ENCODE measurements around the gene MED20. TPM values are rescaled to one million over a fixed set of nuclear protein-coding genes. Genes with fewer than 3 reads are reported as not detected.

MED20 gene
- total RNA-seq, 2 donors from 2014 or later, result 27.4 to 38.4 TPM

- Histone ChIP-seq H3K27ac (ENCODE audit: low read depth, low read length) (no peak within 1 kb of the TSS), H3K9ac (ENCODE audit: extremely low read depth, low read length, poor library complexity, severe bottlenecking) (peak within 1 kb of the TSS; percentile 27), H3K4me3 (ENCODE audit: low read length) (peak within 1 kb of the TSS; percentile 85), H3K27me3 (ENCODE audit: control insufficient read depth, insufficient read depth, low read length, poor library complexity, severe bottlenecking) (no peaks in the 10 kb centered on the region), H3K36me3 (ENCODE audit: control insufficient read depth, insufficient read depth, low read length) (peaks cover 7% of the 10 kb centered on the region), H3K9me3 (ENCODE audit: control insufficient read depth, low read length) (no peaks in the 10 kb centered on the region), H3K4me1 (ENCODE audit: control insufficient read depth, insufficient read depth, low read length) (peaks cover 3% of the 10 kb centered on the region)
- DNase-seq, result peak; percentile 89
- peak within 1 kb of the TSS; percentile 69 for H3K4me3 Mint-ChIP-seq
- peaks cover 16% of the 10 kb centered on the region for H3K27me3 Mint-ChIP-seq (ENCODE audit: insufficient read depth)
- H3K36me3 Mint-ChIP-seq (ENCODE audit: low read depth), result no peaks in the 10 kb centered on the region
- TF ChIP-seq, protein P1, sequence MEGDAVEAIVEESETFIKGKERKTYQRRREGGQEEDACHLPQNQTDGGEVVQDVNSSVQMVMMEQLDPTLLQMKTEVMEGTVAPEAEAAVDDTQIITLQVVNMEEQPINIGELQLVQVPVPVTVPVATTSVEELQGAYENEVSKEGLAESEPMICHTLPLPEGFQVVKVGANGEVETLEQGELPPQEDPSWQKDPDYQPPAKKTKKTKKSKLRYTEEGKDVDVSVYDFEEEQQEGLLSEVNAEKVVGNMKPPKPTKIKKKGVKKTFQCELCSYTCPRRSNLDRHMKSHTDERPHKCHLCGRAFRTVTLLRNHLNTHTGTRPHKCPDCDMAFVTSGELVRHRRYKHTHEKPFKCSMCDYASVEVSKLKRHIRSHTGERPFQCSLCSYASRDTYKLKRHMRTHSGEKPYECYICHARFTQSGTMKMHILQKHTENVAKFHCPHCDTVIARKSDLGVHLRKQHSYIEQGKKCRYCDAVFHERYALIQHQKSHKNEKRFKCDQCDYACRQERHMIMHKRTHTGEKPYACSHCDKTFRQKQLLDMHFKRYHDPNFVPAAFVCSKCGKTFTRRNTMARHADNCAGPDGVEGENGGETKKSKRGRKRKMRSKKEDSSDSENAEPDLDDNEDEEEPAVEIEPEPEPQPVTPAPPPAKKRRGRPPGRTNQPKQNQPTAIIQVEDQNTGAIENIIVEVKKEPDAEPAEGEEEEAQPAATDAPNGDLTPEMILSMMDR (conservative IDR thresholded peaks at IDR 0.05), result no peak
- no peaks in the 10 kb centered on the region for H3K9me3 Mint-ChIP-seq
- 0% methylated on average over 39 to 87 of the region's 87 CpGs for WGBS, 2 experiments (ENCODE audit: insufficient coverage in 1 of 2, insufficient read length in 1 of 2)
- H3K4me1 Mint-ChIP-seq, result peaks cover 24% of the 10 kb centered on the region
- H3K27ac Mint-ChIP-seq, result peak within 1 kb of the TSS; percentile 62
Observed at GRCh38 chr6:41941280-41942066, 20.5 kb upstream of the MED20 start, which contains the start of gene CCND3. CCND3 (minus strand) TSS chr6:41941808; CDS start chr6:41941649, 159 bp downstream.

- Mint-ChIP-seq H3K4me1 (peaks cover 24% of the 10 kb centered on the region), H3K36me3 (ENCODE audit: low read depth) (no peaks in the 10 kb centered on the region), H3K9me3 (no peaks in the 10 kb centered on the region), H3K27ac (no peak overlapping the region), H3K27me3 (ENCODE audit: insufficient read depth) (peaks cover 16% of the 10 kb centered on the region), H3K4me3 (peak overlapping the region; percentile 69)
- Histone ChIP-seq H3K9ac (ENCODE audit: extremely low read depth, low read length, poor library complexity, severe bottlenecking) (peak overlapping the region; percentile 27), H3K4me3 (ENCODE audit: low read length) (peak overlapping the region; percentile 85), H3K27me3 (ENCODE audit: control insufficient read depth, insufficient read depth, low read length, poor library complexity, severe bottlenecking) (no peaks in the 10 kb centered on the region), H3K9me3 (ENCODE audit: control insufficient read depth, low read length) (no peaks in the 10 kb centered on the region), H3K27ac (ENCODE audit: low read depth, low read length) (no peak overlapping the region), H3K36me3 (ENCODE audit: control insufficient read depth, insufficient read depth, low read length) (peaks cover 9% of the 10 kb centered on the region), H3K4me1 (ENCODE audit: control insufficient read depth, insufficient read depth, low read length) (peaks cover 3% of the 10 kb centered on the region)
- 0% methylated on average over 3 to 38 of the region's 38 CpGs for WGBS, 2 experiments (ENCODE audit: insufficient coverage in 1 of 2, insufficient read length in 1 of 2)
- TF ChIP-seq, protein P1 (conservative IDR thresholded peaks at IDR 0.05), result no peak
- DNase-seq, result peak; percentile 78
Observed at GRCh38 chr6:41940759-41941279, 19.9 kb upstream of the MED20 start.

GRCh38 chr6:41939848-41940758, 19.2 kb upstream of the MED20 start:
- no peaks in the 10 kb centered on the region for H3K9me3 ChIP-seq (ENCODE audit: control insufficient read depth, low read length)
- no peaks in the 10 kb centered on the region for H3K27me3 ChIP-seq (ENCODE audit: control insufficient read depth, insufficient read depth, low read length, poor library complexity, severe bottlenecking)
- peak overlapping the region; percentile 69 for H3K4me3 Mint-ChIP-seq
- peaks cover 3% of the 10 kb centered on the region for H3K4me1 ChIP-seq (ENCODE audit: control insufficient read depth, insufficient read depth, low read length)
- H3K27ac ChIP-seq (ENCODE audit: low read depth, low read length), result no peak overlapping the region
- TF ChIP-seq, protein P1 (conservative IDR thresholded peaks at IDR 0.05), result no peak
- H3K9ac ChIP-seq (ENCODE audit: extremely low read depth, low read length, poor library complexity, severe bottlenecking), result no peak overlapping the region
- no peak overlapping the region for H3K27ac Mint-ChIP-seq
- H3K4me1 Mint-ChIP-seq, result peaks cover 24% of the 10 kb centered on the region
- WGBS, 2 experiments (ENCODE audit: insufficient coverage in 1 of 2, insufficient read length in 1 of 2), result 12 to 30% methylated on average over 9 to 27 of the region's 27 CpGs
- H3K36me3 ChIP-seq (ENCODE audit: control insufficient read depth, insufficient read depth, low read length), result peaks cover 13% of the 10 kb centered on the region
- peak; percentile 80 for DNase-seq
- no peaks in the 10 kb centered on the region for H3K9me3 Mint-ChIP-seq
- H3K36me3 Mint-ChIP-seq (ENCODE audit: low read depth), result no peaks in the 10 kb centered on the region
- peak overlapping the region; percentile 85 for H3K4me3 ChIP-seq (ENCODE audit: low read length)
- H3K27me3 Mint-ChIP-seq (ENCODE audit: insufficient read depth), result peaks cover 16% of the 10 kb centered on the region
